Measurements from ENCODE around the gene AJAP1. TPM values are rescaled to one million over a fixed set of nuclear protein-coding genes. Genes with fewer than 3 reads are reported as not detected.

Gene AJAP1
- total and polyA plus RNA-seq, 2 of the 13 experiments (the other 11 are each of a cell fraction or from before 2014, with no cell fraction given) = not detected

DNA sequence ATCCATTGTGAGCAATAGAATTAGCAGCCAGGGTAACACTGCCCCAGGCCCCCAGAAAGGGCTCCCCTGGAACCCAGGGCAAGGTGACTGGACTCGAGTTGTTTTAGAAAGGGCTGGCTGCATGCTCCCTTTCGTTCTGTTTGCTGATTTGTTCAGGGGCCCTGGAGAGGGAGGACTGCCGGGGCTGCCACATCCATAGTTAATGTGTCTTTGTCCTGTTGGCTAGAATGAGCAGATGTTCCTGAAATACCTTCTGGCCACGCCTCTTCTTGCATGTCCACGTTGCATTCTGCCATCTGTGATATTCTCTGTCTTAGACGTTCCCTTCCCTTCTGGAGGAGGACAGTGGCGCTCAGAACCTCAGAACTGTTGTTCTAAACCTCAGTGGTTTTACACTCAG lies 118.8 kb downstream of the AJAP1 start (continued):
- TF ChIP-seq, protein P1, sequence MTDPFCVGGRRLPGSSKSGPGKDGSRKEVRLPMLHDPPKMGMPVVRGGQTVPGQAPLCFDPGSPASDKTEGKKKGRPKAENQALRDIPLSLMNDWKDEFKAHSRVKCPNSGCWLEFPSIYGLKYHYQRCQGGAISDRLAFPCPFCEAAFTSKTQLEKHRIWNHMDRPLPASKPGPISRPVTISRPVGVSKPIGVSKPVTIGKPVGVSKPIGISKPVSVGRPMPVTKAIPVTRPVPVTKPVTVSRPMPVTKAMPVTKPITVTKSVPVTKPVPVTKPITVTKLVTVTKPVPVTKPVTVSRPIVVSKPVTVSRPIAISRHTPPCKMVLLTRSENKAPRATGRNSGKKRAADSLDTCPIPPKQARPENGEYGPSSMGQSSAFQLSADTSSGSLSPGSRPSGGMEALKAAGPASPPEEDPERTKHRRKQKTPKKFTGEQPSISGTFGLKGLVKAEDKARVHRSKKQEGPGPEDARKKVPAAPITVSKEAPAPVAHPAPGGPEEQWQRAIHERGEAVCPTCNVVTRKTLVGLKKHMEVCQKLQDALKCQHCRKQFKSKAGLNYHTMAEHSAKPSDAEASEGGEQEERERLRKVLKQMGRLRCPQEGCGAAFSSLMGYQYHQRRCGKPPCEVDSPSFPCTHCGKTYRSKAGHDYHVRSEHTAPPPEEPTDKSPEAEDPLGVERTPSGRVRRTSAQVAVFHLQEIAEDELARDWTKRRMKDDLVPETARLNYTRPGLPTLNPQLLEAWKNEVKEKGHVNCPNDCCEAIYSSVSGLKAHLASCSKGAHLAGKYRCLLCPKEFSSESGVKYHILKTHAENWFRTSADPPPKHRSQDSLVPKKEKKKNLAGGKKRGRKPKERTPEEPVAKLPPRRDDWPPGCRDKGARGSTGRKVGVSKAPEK (CRISPR knock-in tag; IDR thresholded peaks at IDR 0.05; ENCODE audit: borderline replicate concordance) = no peak
- TF ChIP-seq IRF2 (CRISPR knock-in tag; IDR thresholded peaks at IDR 0.05) (no peak), ZNF7 (CRISPR knock-in tag; IDR thresholded peaks at IDR 0.05) (no peak), ZNF792 (CRISPR knock-in tag; IDR thresholded peaks at IDR 0.05) (no peak), ZNF296 (CRISPR knock-in tag; conservative IDR thresholded peaks at IDR 0.05) (no peak)

DNA sequence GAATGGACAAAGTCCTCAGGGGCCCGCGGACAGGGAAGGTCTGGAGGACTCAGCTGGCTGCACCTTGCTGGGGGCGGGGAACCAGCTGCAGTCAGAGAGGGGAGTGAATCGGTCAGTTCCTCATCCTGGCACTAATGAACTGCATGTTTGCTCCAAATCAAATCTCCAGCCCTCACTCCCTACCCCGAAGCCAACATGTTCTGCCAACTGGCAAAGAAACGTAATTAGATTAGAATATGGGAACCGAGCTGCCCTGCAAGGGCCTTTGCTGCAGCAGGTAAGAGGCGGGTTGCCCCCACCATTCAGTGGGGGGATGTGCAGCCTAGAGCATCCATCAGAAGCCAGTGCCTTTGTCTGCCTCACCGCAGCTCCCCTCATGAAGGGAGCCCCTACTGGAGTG lies 121.1 kb downstream of the AJAP1 start:
- in situ Hi-C loops (cut with HindIII; ENCODE audit: extremely low pct_ligation_motif_present, low pct_unique_long_range_greater_than_20kb) = no loop called here
- no peaks in the 10 kb centered on the region for H4K20me1 ChIP-seq (ENCODE audit: insufficient read depth, low read length)
- no peaks in the 10 kb centered on the region for H3K9me3 ChIP-seq (ENCODE audit: low read length)
- no peaks in the 10 kb centered on the region for H3K79me2 ChIP-seq (ENCODE audit: insufficient read depth, low read length)
- DNase-seq (ENCODE audit: low spot score) (no peak), ATAC-seq (no peak), FAIRE-seq (no peak)
- TF ChIP-seq ZNF446 (CRISPR knock-in tag; IDR thresholded peaks at IDR 0.05) (no peak), ZNF724P (CRISPR knock-in tag; IDR thresholded peaks at IDR 0.05; ENCODE audit: borderline replicate concordance) (no peak), POLR2G (IDR thresholded peaks at IDR 0.05; ENCODE audit: low read depth, low read length) (no peak), SP140L (CRISPR knock-in tag; IDR thresholded peaks at IDR 0.05; ENCODE audit: borderline replicate concordance) (no peak), NRL (CRISPR knock-in tag; IDR thresholded peaks at IDR 0.05; ENCODE audit: borderline replicate concordance) (no peak), POGZ (CRISPR knock-in tag; IDR thresholded peaks at IDR 0.05) (no peak), ZNF552 (CRISPR knock-in tag; IDR thresholded peaks at IDR 0.05; ENCODE audit: borderline replicate concordance) (no peak), MEIS2 (CRISPR knock-in tag; IDR thresholded peaks at IDR 0.05) (no peak), NR2F2 (IDR thresholded peaks at IDR 0.05; ENCODE audit: borderline replicate concordance, low read depth) (no peak)
- TF ChIP-seq, protein P2, sequence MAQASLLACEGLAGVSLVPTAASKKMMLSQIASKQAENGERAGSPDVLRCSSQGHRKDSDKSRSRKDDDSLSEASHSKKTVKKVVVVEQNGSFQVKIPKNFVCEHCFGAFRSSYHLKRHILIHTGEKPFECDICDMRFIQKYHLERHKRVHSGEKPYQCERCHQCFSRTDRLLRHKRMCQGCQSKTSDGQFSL (CRISPR knock-in tag; IDR thresholded peaks at IDR 0.05) = no peak
- TF ChIP-seq, protein P3, sequence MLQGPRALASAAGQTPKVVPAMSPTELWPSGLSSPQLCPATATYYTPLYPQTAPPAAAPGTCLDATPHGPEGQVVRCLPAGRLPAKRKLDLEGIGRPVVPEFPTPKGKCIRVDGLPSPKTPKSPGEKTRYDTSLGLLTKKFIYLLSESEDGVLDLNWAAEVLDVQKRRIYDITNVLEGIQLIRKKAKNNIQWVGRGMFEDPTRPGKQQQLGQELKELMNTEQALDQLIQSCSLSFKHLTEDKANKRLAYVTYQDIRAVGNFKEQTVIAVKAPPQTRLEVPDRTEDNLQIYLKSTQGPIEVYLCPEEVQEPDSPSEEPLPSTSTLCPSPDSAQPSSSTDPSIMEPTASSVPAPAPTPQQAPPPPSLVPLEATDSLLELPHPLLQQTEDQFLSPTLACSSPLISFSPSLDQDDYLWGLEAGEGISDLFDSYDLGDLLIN (CRISPR knock-in tag; IDR thresholded peaks at IDR 0.05; ENCODE audit: borderline replicate concordance) = no peak
- H3K4me3 ChIP-seq (replicated peaks in 1 of 3; ENCODE audit: insufficient read depth in 1 of 3, low read depth in 2 of 3, low read length in 3 of 3) = no peak overlapping the region
- H3K4me2 ChIP-seq (ENCODE audit: low read depth, low read length) = no peak overlapping the region
- no peak overlapping the region for H3K27ac ChIP-seq (ENCODE audit: extremely low read length, insufficient read depth, low read length)
- H3K36me3 ChIP-seq (replicated peaks in 1 of 2; ENCODE audit: control insufficient read depth in 1 of 2, insufficient read depth in 2 of 2, low read length in 2 of 2) = no peaks in the 10 kb centered on the region
- no peaks in the 10 kb centered on the region for H3K27me3 ChIP-seq (ENCODE audit: control insufficient read depth in 1 of 2, insufficient read depth in 2 of 2, low read length in 2 of 2)
- ChIA-PET CTCF (ENCODE audit: low intra/inter-chr PET ratio, low total read pairs) (no interaction called here), POLR2A (no interaction called here)
- H3K9ac ChIP-seq (ENCODE audit: insufficient read depth, low read depth, low read length) = no peak overlapping the region
- no TSS peak for BruUV-seq (replicated peaks)
- no peaks in the 10 kb centered on the region for H3K4me1 ChIP-seq (ENCODE audit: insufficient read depth, low read length)
- intact Hi-C loops (cut with micrococcal nuclease; ENCODE audit: unreplicated experiment) = no loop called here
- H2AFZ ChIP-seq (ENCODE audit: low read length) = no peak overlapping the region
- WGBS (ENCODE audit: low lambda C conversion rate) = 66% methylated on average over 6 of the region's 9 CpGs
